ENCODE measurements around the gene MVB12A.

- TF ChIP-seq, protein P1, sequence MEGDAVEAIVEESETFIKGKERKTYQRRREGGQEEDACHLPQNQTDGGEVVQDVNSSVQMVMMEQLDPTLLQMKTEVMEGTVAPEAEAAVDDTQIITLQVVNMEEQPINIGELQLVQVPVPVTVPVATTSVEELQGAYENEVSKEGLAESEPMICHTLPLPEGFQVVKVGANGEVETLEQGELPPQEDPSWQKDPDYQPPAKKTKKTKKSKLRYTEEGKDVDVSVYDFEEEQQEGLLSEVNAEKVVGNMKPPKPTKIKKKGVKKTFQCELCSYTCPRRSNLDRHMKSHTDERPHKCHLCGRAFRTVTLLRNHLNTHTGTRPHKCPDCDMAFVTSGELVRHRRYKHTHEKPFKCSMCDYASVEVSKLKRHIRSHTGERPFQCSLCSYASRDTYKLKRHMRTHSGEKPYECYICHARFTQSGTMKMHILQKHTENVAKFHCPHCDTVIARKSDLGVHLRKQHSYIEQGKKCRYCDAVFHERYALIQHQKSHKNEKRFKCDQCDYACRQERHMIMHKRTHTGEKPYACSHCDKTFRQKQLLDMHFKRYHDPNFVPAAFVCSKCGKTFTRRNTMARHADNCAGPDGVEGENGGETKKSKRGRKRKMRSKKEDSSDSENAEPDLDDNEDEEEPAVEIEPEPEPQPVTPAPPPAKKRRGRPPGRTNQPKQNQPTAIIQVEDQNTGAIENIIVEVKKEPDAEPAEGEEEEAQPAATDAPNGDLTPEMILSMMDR (conservative IDR thresholded peaks at IDR 0.05; ENCODE audit: low read depth, low read length), result no peak
- TF ChIP-seq CEBPB (IDR thresholded peaks at IDR 0.05; ENCODE audit: low read depth, low read length), result no peak
- peak; percentile 93 for TF ChIP-seq MAZ (IDR thresholded peaks at IDR 0.05; ENCODE audit: borderline replicate concordance, low read depth, low read length)
- 0 out of 2 replicates have a peak, but pooled peaks have one; percentile 7 for TF ChIP-seq FOS (IDR thresholded peaks at IDR 0.05; ENCODE audit: low read depth, low read length)
- TF ChIP-seq RAD21 (IDR thresholded peaks at IDR 0.05; ENCODE audit: low read length), result no peak
- peak; percentile 42; the same call in 1 of the 2 replicates for TF ChIP-seq POLR2A (IDR thresholded peaks at IDR 0.05; ENCODE audit: low read depth, low read length)
- TF ChIP-seq BHLHE40 (IDR thresholded peaks at IDR 0.05; ENCODE audit: low read depth, low read length), result peak; percentile 92
- TF ChIP-seq ELK1 (IDR thresholded peaks at IDR 0.05; ENCODE audit: borderline replicate concordance, low read depth, low read length), result 0 out of 2 replicates have a peak, but pooled peaks have one; percentile 4
- TF ChIP-seq SMC3 (IDR thresholded peaks at IDR 0.05; ENCODE audit: low read depth, low read length), result no peak
- TF ChIP-seq RCOR1 (IDR thresholded peaks at IDR 0.05; ENCODE audit: insufficient replicate concordance, low read length), result peak; percentile 26
Observed at GRCh38 chr19:17419621-17420474, at the start of gene MVB12A.
